ENCODE data around the gene CFAP65. TPM values are rescaled to one million over a fixed set of nuclear protein-coding genes. Genes with fewer than 3 reads are reported as not detected.

The CFAP65 gene
- polyA plus RNA-seq, 3 donors: not detected

GRCh38 chr2:219087361-219087760 lies 46.0 kb upstream of the CFAP65 start:
- no peak overlapping the region for H2AFZ ChIP-seq (ENCODE audit: insufficient read depth, low read depth, low read length, poor library complexity, severe bottlenecking)
- Mint-ChIP-seq H3K9me3 (no peaks in the 10 kb centered on the region), H3K36me3 (peaks cover 5 to 10% of the 10 kb centered on the region in 2 donors), H3K4me3 (no peak overlapping the region), H3K27me3 (ENCODE audit: low read depth in 3 of 3) (peaks cover 0 to 1% (median 0%) of the 10 kb centered on the region in 3 donors), H3K27ac (peak overlapping the region in 2 of 7 donors; percentile 6 to 67), H3K4me1 (peaks cover 45% of the 10 kb centered on the region)
- H3K4me2 ChIP-seq (replicated peaks; ENCODE audit: extremely low read depth, low read length, poor library complexity, severe bottlenecking): no peak overlapping the region
- no peak overlapping the region for H3K4me3 ChIP-seq (replicated peaks in 1 of 3; ENCODE audit: low read depth in 2 of 3, low read length in 3 of 3)
- H3K4me1 ChIP-seq (ENCODE audit: control insufficient read depth in 1 of 2, insufficient read depth in 2 of 2, low read length in 2 of 2): peaks cover 38 to 40% of the 10 kb centered on the region in 2 donors
- H3K79me2 ChIP-seq (ENCODE audit: insufficient read depth, low read length): no peaks in the 10 kb centered on the region
- no peaks in the 10 kb centered on the region for H3K27me3 ChIP-seq (ENCODE audit: control insufficient read depth in 2 of 2, insufficient read depth in 2 of 2, low read length in 2 of 2)
- no peaks in the 10 kb centered on the region for H4K20me1 ChIP-seq (ENCODE audit: insufficient read depth, low read length)
- peak overlapping the region; percentile 9 for H3K9ac ChIP-seq (ENCODE audit: insufficient read depth, low read length, poor library complexity, severe bottlenecking)
- no peak for DNase-seq
- H3K9me3 ChIP-seq (replicated peaks in 1 of 2; ENCODE audit: control insufficient read depth in 1 of 2, insufficient read depth in 1 of 2, low read length in 2 of 2): no peaks in the 10 kb centered on the region
- H3K27ac ChIP-seq (ENCODE audit: low read depth in 1 of 2, low read length in 2 of 2): peak overlapping the region in 1 of 2 donors; percentile 39
- H3K36me3 ChIP-seq (replicated peaks in 1 of 2; ENCODE audit: control insufficient read depth in 1 of 2, insufficient read depth in 2 of 2, low read length in 2 of 2): no peaks in the 10 kb centered on the region
- TF ChIP-seq, protein P1, sequence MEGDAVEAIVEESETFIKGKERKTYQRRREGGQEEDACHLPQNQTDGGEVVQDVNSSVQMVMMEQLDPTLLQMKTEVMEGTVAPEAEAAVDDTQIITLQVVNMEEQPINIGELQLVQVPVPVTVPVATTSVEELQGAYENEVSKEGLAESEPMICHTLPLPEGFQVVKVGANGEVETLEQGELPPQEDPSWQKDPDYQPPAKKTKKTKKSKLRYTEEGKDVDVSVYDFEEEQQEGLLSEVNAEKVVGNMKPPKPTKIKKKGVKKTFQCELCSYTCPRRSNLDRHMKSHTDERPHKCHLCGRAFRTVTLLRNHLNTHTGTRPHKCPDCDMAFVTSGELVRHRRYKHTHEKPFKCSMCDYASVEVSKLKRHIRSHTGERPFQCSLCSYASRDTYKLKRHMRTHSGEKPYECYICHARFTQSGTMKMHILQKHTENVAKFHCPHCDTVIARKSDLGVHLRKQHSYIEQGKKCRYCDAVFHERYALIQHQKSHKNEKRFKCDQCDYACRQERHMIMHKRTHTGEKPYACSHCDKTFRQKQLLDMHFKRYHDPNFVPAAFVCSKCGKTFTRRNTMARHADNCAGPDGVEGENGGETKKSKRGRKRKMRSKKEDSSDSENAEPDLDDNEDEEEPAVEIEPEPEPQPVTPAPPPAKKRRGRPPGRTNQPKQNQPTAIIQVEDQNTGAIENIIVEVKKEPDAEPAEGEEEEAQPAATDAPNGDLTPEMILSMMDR (IDR thresholded peaks at IDR 0.05): no peak
- 100% methylated on average over 2 of the region's 5 CpGs for WGBS (ENCODE audit: insufficient coverage)
- intact Hi-C loops (cut with micrococcal nuclease): no loop called here

- no peak overlapping the region for H2AFZ ChIP-seq (ENCODE audit: insufficient read depth, low read depth, low read length, poor library complexity, severe bottlenecking)
- peaks cover 6 to 10% of the 10 kb centered on the region in 2 donors for H3K36me3 Mint-ChIP-seq
- peak overlapping the region in 5 of 7 donors; percentile 8 to 77 (median 41) for H3K27ac Mint-ChIP-seq
- peaks cover 0 to 1% (median 0%) of the 10 kb centered on the region in 3 donors for H3K27me3 Mint-ChIP-seq (ENCODE audit: low read depth in 3 of 3)
- no peaks in the 10 kb centered on the region for H3K9me3 ChIP-seq (replicated peaks in 1 of 2; ENCODE audit: control insufficient read depth in 1 of 2, insufficient read depth in 1 of 2, low read length in 2 of 2)
- H3K27me3 ChIP-seq (ENCODE audit: control insufficient read depth in 2 of 2, insufficient read depth in 2 of 2, low read length in 2 of 2): no peaks in the 10 kb centered on the region
- H3K4me3 ChIP-seq (replicated peaks in 1 of 3; ENCODE audit: low read depth in 2 of 3, low read length in 3 of 3): no peak overlapping the region
- peaks cover 47 to 48% of the 10 kb centered on the region in 2 donors for H3K4me1 ChIP-seq (ENCODE audit: control insufficient read depth in 1 of 2, insufficient read depth in 2 of 2, low read length in 2 of 2)
- H3K4me2 ChIP-seq (replicated peaks; ENCODE audit: extremely low read depth, low read length, poor library complexity, severe bottlenecking): no peak overlapping the region
- no peaks in the 10 kb centered on the region for H4K20me1 ChIP-seq (ENCODE audit: insufficient read depth, low read length)
- TF ChIP-seq, protein P1 (IDR thresholded peaks at IDR 0.05): no peak
- peak; percentile 25 to 58 (median 29) for DNase-seq
- peaks cover 57% of the 10 kb centered on the region for H3K4me1 Mint-ChIP-seq
- no peaks in the 10 kb centered on the region for H3K9me3 Mint-ChIP-seq
- intact Hi-C loops (cut with micrococcal nuclease): no loop called here
- no peak overlapping the region for H3K9ac ChIP-seq (ENCODE audit: insufficient read depth, low read length, poor library complexity, severe bottlenecking)
- no peak overlapping the region for H3K4me3 Mint-ChIP-seq
- no peaks in the 10 kb centered on the region for H3K36me3 ChIP-seq (replicated peaks in 1 of 2; ENCODE audit: control insufficient read depth in 1 of 2, insufficient read depth in 2 of 2, low read length in 2 of 2)
- no peaks in the 10 kb centered on the region for H3K79me2 ChIP-seq (ENCODE audit: insufficient read depth, low read length)
- peak overlapping the region; percentile 39 to 44 for H3K27ac ChIP-seq (ENCODE audit: low read depth in 1 of 2, low read length in 2 of 2)
Measured at GRCh38 chr2:219086196-219086595, 44.9 kb upstream of the CFAP65 start.
